22Rv1 (cell line): ENCODE results near the gene FGF11.

ENCODE experiments used
- H3K27ac ChIP-seq: fragments of 450-650 bp; 2 replicates; pipeline ENCODE4 v1.5.1; 2017
- CTCF ChIP-seq: fragments of 450-650 bp; IDR thresholded peaks from 2 replicates; pipeline ENCODE4 v1.5.1; 2017; ENCODE audit warnings: mild to moderate bottlenecking
- ZFX ChIP-seq: fragments of 450-650 bp; IDR thresholded peaks from 2 replicates; pipeline ENCODE4 v1.6.1; 2017; ENCODE audit warnings: antibody characterized with exemption, borderline replicate concordance

Gene FGF11

GRCh38 chr17:7425756-7426155, 13.6 kb upstream of the FGF11 start:
- TF ChIP-seq ZFX (no peak), CTCF (no peak)
- no peak overlapping the region for H3K27ac ChIP-seq

- TF ChIP-seq ZFX (no peak), CTCF (no peak)
- H3K27ac ChIP-seq: no peak overlapping the region
These were observed 13.0 kb upstream of the FGF11 start for GRCh38 chr17:7426203-7426863.

DNA sequence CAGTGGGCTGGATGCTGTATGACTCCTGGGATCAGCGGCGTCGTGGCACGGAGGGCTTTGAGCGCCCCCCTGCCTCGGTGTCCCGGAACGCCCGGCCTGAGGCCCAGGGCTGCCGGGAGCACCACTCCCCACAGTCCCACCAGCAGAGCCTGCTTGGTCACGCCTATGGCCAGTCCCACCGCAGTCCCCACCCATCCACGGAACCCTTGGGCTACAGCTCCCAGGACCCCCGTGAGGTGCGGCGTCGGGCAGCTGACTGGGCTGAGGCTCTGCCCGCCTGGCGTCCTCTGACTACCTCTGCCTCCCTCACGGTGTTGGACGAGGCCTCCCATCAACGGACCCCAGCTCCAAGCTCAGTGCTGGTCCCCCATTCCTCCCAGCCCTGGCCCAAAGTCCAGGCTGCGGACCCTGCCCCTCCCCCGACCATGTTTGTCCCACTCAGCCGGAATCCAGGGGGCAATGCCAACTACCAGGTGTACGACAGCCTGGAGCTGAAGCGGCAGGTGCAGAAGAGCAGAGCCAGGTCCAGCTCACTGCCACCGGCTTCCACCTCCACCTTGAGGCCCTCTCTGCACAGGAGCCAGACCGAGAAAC, 12.3 kb upstream of the FGF11 start:
- no peak overlapping the region for H3K27ac ChIP-seq
- TF ChIP-seq ZFX (no peak), CTCF (no peak)

GRCh38 chr17:7427549-7427948, 11.8 kb upstream of the FGF11 start:
- no peak overlapping the region for H3K27ac ChIP-seq
- TF ChIP-seq CTCF (no peak), ZFX (no peak)

DNA sequence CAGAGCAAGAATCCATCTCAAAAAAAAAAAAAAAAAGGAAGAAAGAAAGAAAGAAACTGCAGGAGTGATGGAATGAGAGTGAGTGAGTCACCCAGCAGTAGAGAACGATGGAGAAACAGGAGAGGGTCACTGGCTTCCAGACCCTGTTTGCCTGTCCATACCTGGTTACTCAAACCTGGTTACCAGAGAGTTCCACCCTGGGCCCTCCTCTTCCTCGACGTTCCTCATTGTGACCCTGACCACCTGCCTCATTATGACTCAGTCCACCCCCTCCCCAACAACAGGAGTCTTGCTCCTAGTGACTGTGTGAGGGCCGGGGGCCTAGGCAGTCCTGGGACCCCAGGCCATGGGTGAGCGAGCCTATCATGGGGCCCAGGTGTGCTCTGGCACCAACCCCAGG, 10.8 kb upstream of the FGF11 start, which contains the start of gene SPEM3:
SPEM3 (plus strand) TSS at position 301 of the 400 bp plus-strand sequence; CDS start at position 347, 46 bp downstream.
- no peak for TF ChIP-seq ZFX
- no peak for TF ChIP-seq CTCF
- H3K27ac ChIP-seq: no peak within 1 kb of the TSS

DNA sequence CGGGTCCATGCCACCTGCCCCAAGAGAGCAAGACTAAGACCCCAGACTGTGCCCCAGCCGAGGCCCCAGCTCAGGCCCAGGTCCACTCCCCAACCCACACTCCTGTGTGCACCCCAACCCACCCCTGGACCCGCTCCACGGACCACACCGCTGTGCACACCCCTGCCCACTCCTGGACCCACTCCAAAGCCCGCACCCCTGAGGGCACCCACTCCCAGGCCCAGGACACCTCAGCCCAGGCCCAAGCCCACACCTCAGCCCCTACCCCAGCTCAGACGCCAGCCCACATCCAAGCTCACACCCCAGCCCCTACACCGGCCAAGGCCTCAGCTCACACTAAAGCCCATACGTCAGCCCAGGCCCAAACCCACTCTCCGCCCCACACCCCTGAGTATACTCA, 9.6 kb upstream of the FGF11 start:
- H3K27ac ChIP-seq: no peak overlapping the region
- TF ChIP-seq ZFX: no peak
- no peak for TF ChIP-seq CTCF

DNA sequence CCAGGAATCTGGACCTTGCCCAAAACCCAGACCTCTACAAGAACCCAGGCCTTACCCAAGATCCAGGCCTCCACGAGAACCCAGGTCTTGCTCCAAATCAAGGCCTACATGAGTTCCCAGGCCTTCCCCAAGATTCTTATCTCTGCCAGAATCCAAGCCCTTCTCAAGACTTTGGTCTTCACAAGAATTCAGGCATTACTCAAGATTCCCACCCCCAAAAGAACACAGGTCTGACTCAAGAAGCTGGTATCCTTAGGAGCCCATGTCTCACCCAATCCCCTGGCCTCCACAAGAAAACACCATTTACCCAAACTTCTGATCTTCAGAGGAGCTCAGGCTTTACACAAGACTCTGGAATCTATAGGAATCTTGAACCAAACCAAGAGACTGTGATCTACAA, 8.1 kb upstream of the FGF11 start:
- H3K27ac ChIP-seq: no peak overlapping the region
- no peak for TF ChIP-seq ZFX
- TF ChIP-seq CTCF: no peak
